H7 (cell line): ENCODE measurements around the gene CEP152. TPM values are rescaled to one million over a fixed set of nuclear protein-coding genes. Genes with fewer than 3 reads are reported as not detected.

Experiments
- DNase-seq: peaks from one replicate; pipeline ENCODE4 v3.0.0; 2012
- H3K27me3 ChIP-seq: 2 replicates; pipeline ENCODE4 v1.6.0; 2011; ENCODE audit warnings: mild to moderate bottlenecking, low read length; ENCODE audit not compliant: control insufficient read depth, insufficient read depth
- H3K36me3 ChIP-seq: replicated peaks from 2 replicates; pipeline ENCODE4 v1.5.1; 2011; ENCODE audit warnings: low read length; ENCODE audit not compliant: control insufficient read depth, insufficient read depth
- H3K4me3 ChIP-seq: 2 replicates; pipeline ENCODE4 v1.5.1; 2011; ENCODE audit warnings: low read depth, mild to moderate bottlenecking, control low read depth, low read length, moderate library complexity; ENCODE audit not compliant: insufficient read depth
- total RNA-seq: library from RNA; depleted of rRNA; stranded (reverse); fragments of >200 nt; shearing (Covaris generic); gene quantifications from 2 replicates; pipeline ENCODE4 v1.2.3, GENCODE V29; 2014

Gene CEP152
- total RNA-seq, 1 experiment from 2014 or later, result 5.5 TPM

DNA sequence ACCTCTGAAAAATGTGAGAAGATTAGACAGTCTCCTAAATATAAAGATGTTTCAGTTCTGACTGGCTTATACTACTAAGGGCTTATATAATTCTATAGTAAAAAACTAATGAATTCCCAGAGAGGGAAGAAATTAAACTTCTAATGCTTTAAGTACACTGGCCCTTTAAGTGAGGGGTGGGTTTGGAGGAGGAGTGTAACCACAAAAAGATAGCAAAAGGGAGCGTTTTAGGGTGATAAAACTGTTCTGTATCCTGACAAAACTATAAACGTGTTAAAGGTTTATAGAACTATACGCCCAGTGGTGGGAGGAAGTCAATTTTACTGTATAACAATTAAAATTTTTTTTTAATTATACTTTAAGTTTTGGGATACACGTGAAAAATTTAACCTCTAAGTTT is 45.8 kb downstream of the CEP152 start:
- no peaks in the 10 kb centered on the region; the same call in 1 of the 2 replicates for H3K36me3 ChIP-seq
- H3K27me3 ChIP-seq, result no peaks in the 10 kb centered on the region
- DNase-seq, result no peak
- H3K4me3 ChIP-seq, result no peak overlapping the region

DNA sequence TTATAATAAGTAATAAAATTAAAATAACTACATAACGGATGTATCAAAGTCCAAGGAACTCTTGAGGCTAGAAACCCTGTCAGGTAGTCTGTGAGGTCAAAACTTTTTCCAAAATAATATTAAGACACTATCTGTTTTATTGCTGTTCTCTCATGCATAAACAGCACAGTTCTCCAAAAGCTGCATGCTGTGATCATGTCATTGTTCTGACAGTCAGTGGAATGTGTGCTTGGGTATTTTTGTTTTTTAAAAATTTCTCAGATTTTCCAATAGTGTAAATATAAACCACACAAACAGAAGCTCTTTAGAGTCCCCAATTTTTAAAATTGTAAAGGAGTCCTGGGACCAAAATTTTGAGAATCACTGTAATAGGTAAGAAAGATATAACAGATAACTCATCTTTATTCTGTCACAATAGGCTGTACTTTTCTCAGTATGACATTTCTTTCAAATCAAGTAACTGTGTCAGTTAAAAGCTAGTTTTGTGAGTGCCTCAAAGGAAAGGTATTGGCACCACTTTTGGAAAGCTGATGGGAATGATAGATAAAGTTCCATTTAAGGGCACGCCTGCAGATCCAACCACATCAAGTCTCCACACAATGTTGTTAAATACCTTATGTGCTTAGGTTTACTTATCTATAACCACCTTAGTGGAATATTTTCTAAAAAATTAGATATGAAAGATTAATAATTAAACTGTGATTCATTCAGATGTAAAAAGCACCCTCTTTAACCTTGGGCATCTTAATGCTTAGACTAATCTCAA is 49.3 kb downstream of the CEP152 start:
- no peaks in the 10 kb centered on the region for H3K36me3 ChIP-seq
- DNase-seq, result no peak
- H3K4me3 ChIP-seq, result no peak overlapping the region
- H3K27me3 ChIP-seq, result no peaks in the 10 kb centered on the region

DNA sequence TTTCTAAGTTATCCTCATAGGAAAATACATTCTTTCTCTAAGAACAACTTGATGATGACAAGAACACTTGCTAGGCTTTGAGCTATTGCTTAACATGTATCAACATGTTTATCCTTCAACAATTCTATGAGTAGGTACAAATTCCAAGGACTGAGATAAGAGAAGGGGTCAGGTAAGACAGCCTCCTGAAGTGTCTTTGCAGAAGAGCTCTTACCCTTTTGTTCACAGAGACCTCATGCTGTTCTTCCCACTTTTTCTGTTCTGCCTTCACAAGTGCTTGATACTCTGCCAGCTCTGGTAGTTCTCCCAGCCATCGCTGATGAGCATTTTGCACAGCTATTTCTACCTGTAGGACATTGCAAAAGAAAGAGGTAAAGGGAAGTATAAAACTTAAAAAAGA is 50.9 kb downstream of the CEP152 start:
- Histone ChIP-seq H3K4me3 (no peak overlapping the region), H3K27me3 (no peaks in the 10 kb centered on the region), H3K36me3 (no peaks in the 10 kb centered on the region)
- DNase-seq, result peak; percentile 22

DNA sequence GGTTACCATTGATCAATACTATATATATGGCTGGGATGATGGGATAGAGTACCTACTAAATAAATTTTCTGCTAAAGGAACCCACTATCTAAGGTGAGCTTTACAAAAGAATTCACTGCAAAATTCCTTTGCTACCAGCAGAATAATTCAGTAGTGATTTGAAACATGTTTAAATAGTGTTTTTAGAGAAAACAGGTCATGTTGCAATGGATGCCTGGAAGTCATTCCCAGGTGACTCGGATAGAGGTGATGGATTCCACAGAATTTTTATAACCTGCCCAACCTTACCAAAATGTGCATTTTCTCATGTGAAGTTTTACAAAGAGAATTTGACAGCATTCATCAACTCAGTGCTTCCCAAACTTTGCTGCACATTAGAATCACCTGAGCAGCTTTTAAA is 53.2 kb downstream of the CEP152 start:
- H3K36me3 ChIP-seq, result no peaks in the 10 kb centered on the region
- DNase-seq, result no peak

DNA sequence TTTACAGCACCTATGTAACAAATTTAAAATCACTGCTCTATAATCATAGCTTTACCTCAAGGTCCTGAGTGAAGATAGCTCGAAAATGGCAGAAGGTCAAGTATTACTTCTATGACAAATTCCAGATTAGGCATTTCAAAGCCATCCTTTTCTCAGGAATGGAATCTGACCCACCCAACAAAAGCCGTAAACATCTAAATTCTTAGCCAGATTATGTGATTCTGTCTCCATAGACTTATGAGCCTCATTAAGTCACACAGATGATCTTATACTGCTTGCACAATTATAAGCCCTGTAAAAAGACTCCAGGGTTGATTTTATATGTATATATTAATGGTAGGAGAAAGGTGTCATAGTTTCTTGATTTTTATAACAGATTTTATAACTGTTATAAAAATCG is 56.9 kb downstream of the CEP152 start:
- DNase-seq, result no peak
- Histone ChIP-seq H3K36me3 (no peaks in the 10 kb centered on the region), H3K27me3 (no peaks in the 10 kb centered on the region), H3K4me3 (no peak overlapping the region)

More for the DNA sequence above, 53.2 kb downstream of the CEP152 start:
- Histone ChIP-seq H3K27me3 (no peaks in the 10 kb centered on the region), H3K4me3 (no peak overlapping the region)

DNA sequence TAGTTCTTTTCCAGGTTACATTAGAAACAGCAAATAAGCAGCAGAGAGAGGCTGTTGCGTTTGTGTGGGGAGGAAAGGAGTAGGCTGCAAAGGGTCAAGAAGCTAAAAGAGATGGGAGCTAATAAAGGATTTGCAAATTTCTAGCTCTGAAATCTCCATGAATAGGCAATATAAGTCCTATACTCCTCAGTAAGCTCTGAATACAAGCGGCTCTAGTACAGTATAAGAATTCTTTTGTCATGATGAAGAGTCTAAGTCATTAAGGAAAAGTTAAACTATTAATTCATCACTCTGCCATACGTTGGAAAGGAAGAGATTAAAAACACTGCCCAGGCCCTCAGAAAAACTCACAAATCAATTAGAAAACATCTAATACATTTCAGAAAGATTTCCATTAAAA is 59.3 kb downstream of the CEP152 start:
- H3K27me3 ChIP-seq, result no peaks in the 10 kb centered on the region
- no peaks in the 10 kb centered on the region; the same call in 1 of the 2 replicates for H3K36me3 ChIP-seq
- no peak overlapping the region for H3K4me3 ChIP-seq
- DNase-seq, result no peak

DNA sequence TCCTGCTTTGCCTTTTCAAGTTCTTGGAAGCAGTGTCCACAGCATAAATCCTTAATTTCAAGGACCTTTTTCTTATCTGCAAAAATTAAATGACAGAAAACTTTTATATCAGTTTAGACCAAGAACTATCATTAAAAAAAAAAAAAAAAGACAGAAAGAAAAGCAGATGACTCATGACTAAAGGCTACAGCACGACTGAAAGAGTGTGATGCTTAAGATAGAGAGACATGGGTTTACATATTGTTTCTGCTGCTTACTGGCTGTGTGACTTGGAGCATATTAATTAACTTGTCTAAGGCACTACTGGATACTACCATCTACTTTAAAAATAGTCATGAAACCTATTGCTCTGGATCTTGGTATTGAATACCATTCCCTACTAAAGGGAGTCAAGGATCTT is 62.3 kb downstream of the CEP152 start:
- H3K4me3 ChIP-seq, result no peak overlapping the region
- no peak for DNase-seq
- H3K36me3 ChIP-seq, result no peaks in the 10 kb centered on the region; the same call in 1 of the 2 replicates
- no peaks in the 10 kb centered on the region for H3K27me3 ChIP-seq

DNA sequence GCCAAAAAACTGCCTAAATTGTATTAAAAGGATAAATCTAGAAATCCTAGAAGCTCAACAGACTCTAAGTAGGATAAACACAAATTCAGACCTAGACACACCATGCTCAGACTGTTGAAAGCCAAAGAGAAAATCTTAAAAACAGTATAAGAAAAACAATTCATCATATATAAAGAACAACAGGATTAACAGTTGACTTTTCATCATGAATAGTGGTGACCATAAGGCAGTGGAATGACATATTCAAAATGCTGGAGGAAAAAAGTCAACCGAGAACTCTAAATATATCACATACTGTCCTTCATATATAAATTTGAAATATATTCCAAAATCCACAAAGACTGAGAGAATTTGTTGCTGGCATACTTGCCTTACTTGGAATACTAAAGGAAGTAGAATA is 77.3 kb downstream of the CEP152 start:
- no peaks in the 10 kb centered on the region for H3K27me3 ChIP-seq
- no peak overlapping the region for H3K4me3 ChIP-seq
- no peak for DNase-seq
- peaks cover 1% of the 10 kb centered on the region; the same call in 1 of the 2 replicates for H3K36me3 ChIP-seq

DNA sequence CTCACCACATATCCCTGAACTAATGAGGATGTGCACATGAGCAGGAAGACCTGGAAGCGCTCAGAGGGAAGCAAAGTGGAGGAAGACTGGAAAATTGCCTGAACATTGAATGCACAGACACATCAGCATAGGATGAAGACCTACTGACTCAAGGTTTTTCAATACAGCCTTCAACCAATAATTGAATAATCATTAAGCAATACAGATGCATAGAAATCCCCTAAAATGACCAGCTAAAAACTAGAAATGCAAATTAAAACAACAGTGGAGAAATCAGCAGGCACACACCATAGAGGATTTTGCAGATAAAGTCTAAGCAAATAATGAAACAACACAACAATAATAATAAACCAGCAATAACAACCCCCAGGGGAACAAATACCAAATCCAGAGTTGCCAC is 80.4 kb downstream of the CEP152 start:
- H3K36me3 ChIP-seq, result no peaks in the 10 kb centered on the region
- DNase-seq, result no peak
- no peaks in the 10 kb centered on the region for H3K27me3 ChIP-seq
- H3K4me3 ChIP-seq, result no peak overlapping the region

DNA sequence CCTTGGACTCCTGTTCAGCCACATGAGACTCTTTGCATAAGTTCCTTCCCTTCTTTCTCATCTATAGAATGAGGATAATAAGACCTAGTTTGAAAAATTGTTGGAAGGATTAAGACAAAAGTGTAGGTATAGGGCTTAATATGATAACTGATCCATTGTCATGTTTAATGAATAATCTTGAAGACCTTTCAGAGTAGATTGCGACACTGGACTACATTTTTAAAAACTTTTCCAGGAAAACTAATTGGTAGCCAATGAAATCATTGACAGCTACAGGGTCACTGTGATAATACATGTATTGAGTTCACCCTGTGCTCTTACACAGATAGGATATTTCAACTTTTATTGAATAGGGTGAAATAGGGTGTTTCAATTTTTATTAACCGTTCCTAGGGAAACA is 86.9 kb downstream of the CEP152 start:
- no peaks in the 10 kb centered on the region for H3K27me3 ChIP-seq
- H3K36me3 ChIP-seq, result no peaks in the 10 kb centered on the region
- H3K4me3 ChIP-seq, result no peak overlapping the region
- no peak for DNase-seq

DNA sequence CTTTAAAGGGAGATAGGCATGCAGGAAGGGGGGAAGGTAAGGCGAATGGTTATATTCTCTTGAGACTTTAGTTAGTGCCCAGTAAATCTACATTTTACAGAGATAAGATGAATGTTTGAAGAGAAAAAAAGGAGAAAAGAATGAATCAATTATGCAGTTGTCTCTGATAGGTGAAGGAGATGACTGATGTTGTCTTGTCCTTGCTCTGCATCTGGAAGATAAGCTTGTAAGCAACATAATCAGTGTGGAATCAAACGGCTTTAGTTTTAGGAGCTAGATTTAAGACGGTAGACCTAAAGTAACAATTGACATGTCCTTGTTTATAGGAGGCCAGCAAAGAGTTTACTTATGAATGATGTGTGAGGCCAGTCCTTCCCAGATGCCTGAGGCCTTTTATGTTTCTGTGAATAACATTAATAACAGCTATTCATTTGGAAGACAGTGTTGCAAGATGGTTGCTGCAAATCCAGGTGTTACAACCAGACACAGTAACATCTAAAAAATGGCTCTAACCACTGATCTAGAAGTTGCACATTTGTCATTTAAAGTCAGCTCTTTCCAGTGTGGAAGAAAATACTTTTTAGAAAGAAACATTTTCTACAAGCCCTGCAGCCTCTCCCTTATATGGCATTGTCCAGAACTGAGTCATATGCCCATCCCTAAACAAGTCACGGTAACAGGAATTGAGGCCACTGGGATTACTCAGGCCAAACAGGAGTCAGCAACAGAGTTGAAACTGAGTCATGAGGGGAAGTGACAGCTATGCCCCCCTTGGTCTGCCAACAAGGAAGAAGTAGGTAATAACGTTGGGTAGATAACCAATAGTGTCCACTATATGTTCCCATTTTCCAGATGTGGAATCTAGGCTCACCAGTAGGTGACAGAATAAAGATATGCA is 87.9 kb downstream of the CEP152 start:
- no peak overlapping the region for H3K4me3 ChIP-seq
- H3K27me3 ChIP-seq, result no peaks in the 10 kb centered on the region
- H3K36me3 ChIP-seq, result no peaks in the 10 kb centered on the region
- DNase-seq, result no peak

DNA sequence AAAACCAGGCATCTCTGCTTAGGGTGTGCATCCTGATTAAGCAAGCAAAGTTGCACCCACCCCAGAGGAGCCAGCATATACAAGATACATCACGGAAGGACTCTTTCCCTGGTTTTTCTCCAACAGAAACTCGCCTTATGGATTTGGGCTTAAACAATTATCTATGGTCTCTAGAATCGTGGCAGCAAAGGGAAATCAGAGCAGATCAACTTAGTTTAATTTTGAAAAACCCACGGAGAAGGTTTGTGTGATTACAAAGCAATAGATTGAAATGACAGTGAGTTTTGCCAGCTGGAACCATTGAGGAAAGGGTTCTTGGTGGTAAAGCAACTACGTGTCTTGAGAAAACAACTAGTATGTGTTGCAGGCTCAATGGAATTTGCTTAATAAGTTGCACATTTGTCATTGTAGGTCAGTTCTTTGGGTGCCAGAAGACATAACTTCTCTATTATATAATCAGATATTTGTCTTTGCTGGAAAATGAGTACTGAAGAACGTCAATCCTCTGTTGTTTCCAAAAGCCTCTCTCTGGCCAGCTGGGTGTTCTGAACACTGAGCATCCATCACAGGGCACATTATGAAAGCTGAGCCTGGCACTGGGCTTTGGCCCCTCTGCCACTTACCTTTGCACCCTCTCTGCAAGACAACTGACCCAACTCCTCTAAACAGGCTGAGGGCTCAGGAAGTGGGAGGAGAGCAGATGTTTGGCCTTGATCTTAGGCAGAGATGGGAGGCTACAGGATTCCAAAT is 89.6 kb downstream of the CEP152 start:
- no peaks in the 10 kb centered on the region for H3K27me3 ChIP-seq
- no peak for DNase-seq
- H3K36me3 ChIP-seq, result no peaks in the 10 kb centered on the region
- H3K4me3 ChIP-seq, result no peak overlapping the region

DNA sequence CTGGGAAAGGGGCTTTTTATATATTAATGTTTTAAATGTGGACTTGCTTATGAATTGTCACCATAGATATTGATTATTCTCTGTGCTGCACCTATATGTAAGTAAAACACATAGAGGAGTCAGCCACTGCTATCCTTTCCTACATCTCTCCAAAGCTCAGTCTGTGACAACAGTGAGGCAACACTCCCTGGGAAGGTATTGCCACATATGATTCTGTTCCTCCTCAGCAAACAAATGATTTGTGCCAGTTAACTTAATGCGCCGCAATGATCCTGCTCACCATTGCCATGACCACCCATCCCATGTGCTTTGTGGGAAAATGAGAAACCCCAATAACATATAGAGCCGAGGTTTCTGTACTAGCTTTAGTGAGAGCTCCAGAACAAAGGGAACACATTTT is 90.2 kb downstream of the CEP152 start:
- Histone ChIP-seq H3K4me3 (no peak overlapping the region), H3K27me3 (no peaks in the 10 kb centered on the region)
- no peak for DNase-seq

DNA sequence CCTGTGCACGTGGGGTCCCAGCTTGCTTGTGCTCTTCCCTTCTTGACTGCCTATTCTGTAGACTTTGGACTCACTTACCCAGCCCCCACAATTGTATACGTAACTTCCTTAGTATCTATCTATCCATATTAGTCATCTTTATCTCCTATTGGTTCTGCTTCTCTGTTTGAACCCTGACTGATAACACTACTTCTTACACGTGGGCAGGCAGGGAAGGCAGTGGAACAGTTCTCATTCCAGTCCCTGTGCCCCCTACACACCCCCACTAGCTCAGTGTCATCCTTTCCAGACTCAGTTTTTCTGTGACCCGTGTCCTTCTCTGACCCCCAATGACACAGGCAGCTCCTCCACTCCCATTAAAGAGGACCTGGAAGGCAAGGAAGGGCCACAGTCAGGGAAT is 91.2 kb downstream of the CEP152 start:
- H3K36me3 ChIP-seq, result no peaks in the 10 kb centered on the region
- no peak for DNase-seq
- no peak overlapping the region for H3K4me3 ChIP-seq
- H3K27me3 ChIP-seq, result no peaks in the 10 kb centered on the region

More for the DNA sequence above, 90.2 kb downstream of the CEP152 start:
- H3K36me3 ChIP-seq, result no peaks in the 10 kb centered on the region
